Parathyroid adenoma (tissue), 2 donors: Measurements from ENCODE around the gene PIM2.

Experiments
- H2AFZ ChIP-seq: fragments of 300-600 bp; sonication (generic); one replicate; pipeline ENCODE4 v1.7.0; 2017; ENCODE audit warnings: antibody characterized with exemption, mild to moderate bottlenecking
- H3K27ac ChIP-seq: fragments of 300-600 bp; sonication (generic); one replicate; pipeline ENCODE4 v1.7.0; 2017
- H3K27me3 ChIP-seq: fragments of 300-600 bp; sonication (generic); one replicate; pipeline ENCODE4 v1.7.0; 2017; ENCODE audit warnings: low read length; ENCODE audit not compliant: control insufficient read depth, insufficient read depth
- H3K36me3 ChIP-seq: fragments of 300-600 bp; sonication (generic); one replicate; pipeline ENCODE4 v1.7.0; 2017; ENCODE audit warnings: low read length; ENCODE audit not compliant: control insufficient read depth, insufficient read depth
- H3K4me1 ChIP-seq: fragments of 300-600 bp; sonication (generic); one replicate; pipeline ENCODE4 v1.7.0; 2017; ENCODE audit warnings: control low read depth
- H3K4me2 ChIP-seq: fragments of 300-600 bp; sonication (generic); one replicate; pipeline ENCODE4 v1.7.0; 2017; ENCODE audit warnings: low read length
- H3K4me3 ChIP-seq: fragments of 300-600 bp; sonication (generic); one replicate; pipeline ENCODE4 v1.7.0; 2017; ENCODE audit warnings: low read depth, low read length
- H3K79me2 ChIP-seq: fragments of 300-600 bp; sonication (generic); one replicate; pipeline ENCODE4 v1.7.0; 2017; ENCODE audit warnings: control low read depth
- H3K9ac ChIP-seq: fragments of 300-600 bp; sonication (generic); one replicate; pipeline ENCODE4 v1.7.0; 2017; ENCODE audit warnings: mild to moderate bottlenecking
- H3K9me3 ChIP-seq: fragments of 300-600 bp; sonication (generic); one replicate; pipeline ENCODE4 v1.7.0; 2017; ENCODE audit warnings: low read length; ENCODE audit not compliant: control insufficient read depth
- CTCF ChIP-seq: fragments of 300-600 bp; sonication (generic); IDR thresholded peaks from one replicate; pipeline ENCODE4 v1.7.0; 2017; ENCODE audit warnings: antibody characterized with exemption, mild to moderate bottlenecking
- donor health status: primary hyperparathyroidism.

The PIM2 gene

GRCh38 chrX:48920718-48921104, 1.9 kb upstream of the PIM2 start:
- Histone ChIP-seq H3K4me3 (no peak overlapping the region), H3K9me3 (no peaks in the 10 kb centered on the region), H3K4me2 (no peak overlapping the region), H3K27me3 (no peaks in the 10 kb centered on the region), H3K36me3 (no peaks in the 10 kb centered on the region), H3K79me2 (no peaks in the 10 kb centered on the region), H3K4me1 (peaks cover 6% of the 10 kb centered on the region), H2AFZ (no peak overlapping the region), H3K27ac (no peak overlapping the region), H3K9ac (no peak overlapping the region)
- TF ChIP-seq CTCF: no peak

DNA sequence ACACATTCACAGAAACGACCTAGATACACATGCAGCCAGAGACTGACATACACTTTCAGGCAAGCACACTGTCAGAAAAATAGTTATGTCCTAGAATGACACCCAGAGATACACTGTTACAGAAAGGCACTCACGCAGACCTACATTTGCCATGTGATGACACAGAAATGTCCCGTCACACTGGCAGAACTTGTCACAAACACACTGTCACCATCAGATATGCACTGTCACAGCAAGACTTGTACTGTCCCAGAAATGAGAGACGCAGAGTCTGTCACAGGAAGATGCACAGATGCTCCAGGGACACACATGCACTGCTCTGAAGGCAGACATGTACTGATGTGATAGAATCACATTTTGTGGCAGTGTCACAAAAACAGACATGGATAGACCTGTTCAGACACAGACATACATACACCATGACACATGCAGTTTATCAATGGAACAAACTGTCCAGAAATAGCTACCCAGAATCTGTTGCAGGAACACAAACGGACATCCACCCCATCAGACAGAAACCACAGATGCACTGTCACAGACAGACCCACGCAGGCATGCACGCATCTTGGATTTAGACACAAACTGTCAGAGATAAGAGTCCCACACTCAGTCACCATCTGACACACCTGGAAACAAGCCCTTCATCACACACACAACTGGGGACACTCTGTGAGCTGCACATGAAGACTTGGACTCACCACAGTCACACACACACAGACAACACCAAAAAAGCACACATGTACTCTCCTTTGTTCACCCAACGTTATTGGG, 1.3 kb upstream of the PIM2 start:
- no peaks in the 10 kb centered on the region for H3K36me3 ChIP-seq
- no peak overlapping the region for H2AFZ ChIP-seq
- no peak overlapping the region for H3K4me2 ChIP-seq
- H3K9me3 ChIP-seq: no peaks in the 10 kb centered on the region
- H3K9ac ChIP-seq: no peak overlapping the region
- peaks cover 6% of the 10 kb centered on the region for H3K4me1 ChIP-seq
- TF ChIP-seq CTCF: no peak
- H3K4me3 ChIP-seq: no peak overlapping the region
- H3K79me2 ChIP-seq: no peaks in the 10 kb centered on the region
- peak overlapping the region; percentile 84 for H3K27ac ChIP-seq
- H3K27me3 ChIP-seq: no peaks in the 10 kb centered on the region

DNA sequence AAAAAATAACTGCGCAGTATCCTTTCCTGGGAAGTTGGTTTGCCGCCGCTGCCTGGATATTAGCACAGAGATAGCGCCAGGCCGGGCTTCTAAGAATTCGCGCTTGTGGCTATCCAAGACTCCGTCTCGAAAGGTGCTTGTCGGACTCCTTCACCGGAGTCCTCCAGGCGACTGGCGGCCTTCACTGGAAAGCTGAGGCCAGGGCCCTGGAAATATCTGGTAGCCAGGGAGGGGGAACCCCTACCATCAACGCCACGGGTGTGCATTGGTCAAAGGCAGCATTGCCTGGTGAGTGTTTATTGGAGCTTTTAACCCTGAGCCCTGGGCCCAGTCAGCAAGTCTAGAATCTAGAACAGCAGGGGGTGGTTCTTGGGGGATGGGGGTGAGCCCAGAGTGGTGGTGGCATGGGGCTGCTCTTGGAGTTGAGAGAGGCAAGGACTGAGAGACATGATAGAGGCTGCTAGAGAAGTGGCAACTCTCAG, 577 bp upstream of the PIM2 start:
- Histone ChIP-seq H3K27me3 (no peaks in the 10 kb centered on the region), H3K4me2 (peak overlapping the region; percentile 68), H3K36me3 (no peaks in the 10 kb centered on the region), H2AFZ (peak overlapping the region; percentile 79), H3K27ac (peak overlapping the region; percentile 84), H3K79me2 (no peaks in the 10 kb centered on the region), H3K9me3 (no peaks in the 10 kb centered on the region), H3K4me3 (peak overlapping the region; percentile 68), H3K9ac (no peak overlapping the region), H3K4me1 (peaks cover 6% of the 10 kb centered on the region)
- TF ChIP-seq CTCF: no peak

GRCh38 chrX:48918301-48918642, 552 bp downstream of the PIM2 start:
- Histone ChIP-seq H3K27ac (peak overlapping the region; percentile 84), H3K9ac (peak overlapping the region; percentile 50)

More at GRCh38 chrX:48918301-48918642, 552 bp downstream of the PIM2 start:
- H3K27me3 ChIP-seq: no peaks in the 10 kb centered on the region
- peak overlapping the region; percentile 79 for H2AFZ ChIP-seq
- peaks cover 6% of the 10 kb centered on the region for H3K4me1 ChIP-seq
- no peak for TF ChIP-seq CTCF
- peak overlapping the region; percentile 79 for H3K4me2 ChIP-seq
- peak overlapping the region; percentile 68 for H3K4me3 ChIP-seq
- no peaks in the 10 kb centered on the region for H3K79me2 ChIP-seq
- no peaks in the 10 kb centered on the region for H3K9me3 ChIP-seq
- no peaks in the 10 kb centered on the region for H3K36me3 ChIP-seq
